Measurements from ENCODE around the gene CLASRP. TPM values are rescaled to one million over a fixed set of nuclear protein-coding genes. Genes with fewer than 3 reads are reported as not detected.

The CLASRP gene
- total RNA-seq, 1 experiment from 2014 or later: 126 TPM

- intact Hi-C loops (cut with micrococcal nuclease; ENCODE audit: unreplicated experiment): no loop called here
- H3K4me3 Mint-ChIP-seq (ENCODE audit: low read depth, unreplicated experiment): no peak overlapping the region
- DNase-seq: no peak
- no peaks in the 10 kb centered on the region for H3K9me3 Mint-ChIP-seq (ENCODE audit: low read depth, unreplicated experiment)
- TF ChIP-seq CTCF (IDR thresholded peaks at IDR 0.05; ENCODE audit: unreplicated experiment): no peak
- H3K36me3 Mint-ChIP-seq (ENCODE audit: insufficient read depth, unreplicated experiment): peaks cover 72% of the 10 kb centered on the region
- no peaks in the 10 kb centered on the region for H3K4me1 Mint-ChIP-seq (ENCODE audit: low read depth, unreplicated experiment)
- H3K27ac Mint-ChIP-seq (ENCODE audit: unreplicated experiment): no peak overlapping the region
- BruUV-seq (replicated peaks): no TSS peak
- CTCF ChIA-PET: no interaction called here
- no peaks in the 10 kb centered on the region for H3K27me3 Mint-ChIP-seq (ENCODE audit: unreplicated experiment)
Measured at GRCh38 chr19:45070861-45071544, 32.2 kb downstream of the CLASRP start.

GRCh38 chr19:45071545-45071938 lies 32.7 kb downstream of the CLASRP start:
- Mint-ChIP-seq H3K27ac (ENCODE audit: unreplicated experiment) (no peak overlapping the region), H3K9me3 (ENCODE audit: low read depth, unreplicated experiment) (no peaks in the 10 kb centered on the region), H3K4me1 (ENCODE audit: low read depth, unreplicated experiment) (peaks cover 3% of the 10 kb centered on the region), H3K4me3 (ENCODE audit: low read depth, unreplicated experiment) (no peak overlapping the region), H3K36me3 (ENCODE audit: insufficient read depth, unreplicated experiment) (peaks cover 76% of the 10 kb centered on the region), H3K27me3 (ENCODE audit: unreplicated experiment) (no peaks in the 10 kb centered on the region)
- CTCF ChIA-PET: no interaction called here
- no peak for TF ChIP-seq CTCF (IDR thresholded peaks at IDR 0.05; ENCODE audit: unreplicated experiment)
- intact Hi-C loops (cut with micrococcal nuclease; ENCODE audit: unreplicated experiment): no loop called here
- BruUV-seq (replicated peaks): no TSS peak
- no peak for DNase-seq

- H3K36me3 Mint-ChIP-seq (ENCODE audit: insufficient read depth, unreplicated experiment): peaks cover 72% of the 10 kb centered on the region
- intact Hi-C loops (cut with micrococcal nuclease; ENCODE audit: unreplicated experiment): no loop called here
- H3K9me3 Mint-ChIP-seq (ENCODE audit: low read depth, unreplicated experiment): no peaks in the 10 kb centered on the region
- TF ChIP-seq CTCF (IDR thresholded peaks at IDR 0.05; ENCODE audit: unreplicated experiment): no peak
- DNase-seq: no peak
- BruUV-seq (replicated peaks): no TSS peak
- no peak overlapping the region for H3K27ac Mint-ChIP-seq (ENCODE audit: unreplicated experiment)
- CTCF ChIA-PET: no interaction called here
- H3K4me3 Mint-ChIP-seq (ENCODE audit: low read depth, unreplicated experiment): no peak overlapping the region
- no peaks in the 10 kb centered on the region for H3K27me3 Mint-ChIP-seq (ENCODE audit: unreplicated experiment)
- H3K4me1 Mint-ChIP-seq (ENCODE audit: low read depth, unreplicated experiment): peaks cover 9% of the 10 kb centered on the region
Measured at GRCh38 chr19:45071969-45072790, 33.3 kb downstream of the CLASRP start.

- Mint-ChIP-seq H3K27me3 (ENCODE audit: unreplicated experiment) (no peaks in the 10 kb centered on the region), H3K27ac (ENCODE audit: unreplicated experiment) (no peak overlapping the region), H3K4me1 (ENCODE audit: low read depth, unreplicated experiment) (peaks cover 22% of the 10 kb centered on the region), H3K9me3 (ENCODE audit: low read depth, unreplicated experiment) (no peaks in the 10 kb centered on the region), H3K36me3 (ENCODE audit: insufficient read depth, unreplicated experiment) (peaks cover 67% of the 10 kb centered on the region), H3K4me3 (ENCODE audit: low read depth, unreplicated experiment) (peak overlapping the region; percentile 84)
- DNase-seq: no peak
- BruUV-seq (replicated peaks): no TSS peak
- CTCF ChIA-PET: interaction anchor here (0.7 to 1.6 kb wide), 5 partner anchors 15 to 36 kb away, joined by 3 to 8 read pairs (median 3); partner anchors contain the start of genes CLASRP and PPP1R37
- intact Hi-C loops (cut with micrococcal nuclease; ENCODE audit: unreplicated experiment): no loop called here
- no peak for TF ChIP-seq CTCF (IDR thresholded peaks at IDR 0.05; ENCODE audit: unreplicated experiment)
Measured at GRCh38 chr19:45074744-45075300, 36.0 kb downstream of the CLASRP start.
